OCI-LY7 (cell line): Measurements from ENCODE around the gene RAB29.

Experiments
- CTCF ChIP-seq: fragments of 200-600 bp; sonication (generic); conservative IDR thresholded peaks from 2 replicates; pipeline ENCODE4 v1.5.1; 2014; ENCODE audit warnings: mild to moderate bottlenecking, antibody characterized with exemption, low read length, moderate library complexity, mixed read lengths
- EZH2phosphoT487 ChIP-seq: fragments of 200-600 bp; sonication (generic); IDR thresholded peaks from 2 replicates; pipeline ENCODE4 v1.6.1; 2018; ENCODE audit warnings: low read depth, borderline replicate concordance, mild to moderate bottlenecking, mixed run types, antibody characterized with exemption, low read length, moderate library complexity, mixed read lengths

GRCh38 chr1:205824180-205824579 is 48.9 kb upstream of the RAB29 start:
- TF ChIP-seq CTCF: no peak
- TF ChIP-seq EZH2phosphoT487: no peak
